ENCODE data around the gene HS6ST3.
A peak's percentile ranks its signal among the peaks of the same experiment; 100 is the strongest.

HS6ST3 gene

DNA sequence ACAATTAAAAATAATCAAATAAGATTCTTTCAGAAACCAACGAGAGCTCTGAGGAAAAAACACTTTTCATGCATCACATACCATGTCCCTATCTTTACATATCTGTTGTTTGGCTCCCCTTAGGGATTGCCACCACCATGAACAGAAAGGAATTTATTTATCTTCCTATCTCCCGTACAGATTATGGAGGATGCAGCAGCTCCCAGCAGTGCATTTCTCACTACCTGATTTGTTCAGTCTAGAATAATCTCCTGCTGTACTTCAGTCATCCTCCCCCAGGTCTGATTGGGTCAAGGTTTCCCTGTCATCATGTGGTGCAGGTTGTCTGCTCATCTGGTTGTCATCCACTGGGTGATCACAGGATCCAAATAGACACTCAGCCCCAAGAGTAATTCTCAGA, 453.1 kb downstream of the HS6ST3 start:
- no peak for DNase-seq (ENCODE audit: low read depth)

DNA sequence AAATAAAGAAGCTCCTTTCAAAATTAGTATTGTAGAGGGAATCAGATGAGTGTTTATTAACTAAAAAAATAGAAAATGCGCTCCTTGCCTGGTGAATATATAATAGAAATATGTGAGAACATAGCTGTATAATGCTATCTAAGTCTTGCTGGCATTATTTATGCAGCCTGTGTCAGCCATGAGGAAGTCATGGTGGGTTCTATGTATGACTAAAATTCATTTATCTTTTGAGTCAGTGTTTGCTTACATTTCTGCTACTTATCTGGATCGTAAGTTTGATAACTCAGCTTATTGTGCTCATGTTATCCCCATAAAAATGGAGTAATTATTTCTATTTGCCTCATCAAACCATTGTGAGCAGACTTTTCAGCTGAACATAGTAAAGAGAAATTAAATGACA, 455.1 kb downstream of the HS6ST3 start:
- no peak for DNase-seq (ENCODE audit: low read depth)

DNA sequence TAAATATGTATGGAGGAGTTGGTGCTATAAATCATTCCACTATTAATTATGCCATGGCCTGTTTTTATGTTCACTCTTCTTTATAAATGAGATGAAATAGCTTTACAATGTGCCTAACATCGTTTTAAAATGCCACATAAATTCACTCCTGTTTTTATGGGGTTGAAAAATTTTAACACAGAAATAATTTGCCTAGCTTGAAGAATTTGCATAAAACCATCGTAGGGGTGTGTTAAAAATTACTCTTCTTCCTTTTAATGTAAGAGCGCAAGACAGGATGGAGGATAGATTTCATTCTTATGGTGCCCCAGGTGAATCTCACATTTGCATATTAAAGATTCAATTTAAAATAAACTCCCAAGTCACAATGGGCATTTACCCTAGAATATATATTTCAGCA, 456.6 kb downstream of the HS6ST3 start:
- DNase-seq (ENCODE audit: low read depth): no peak

DNA sequence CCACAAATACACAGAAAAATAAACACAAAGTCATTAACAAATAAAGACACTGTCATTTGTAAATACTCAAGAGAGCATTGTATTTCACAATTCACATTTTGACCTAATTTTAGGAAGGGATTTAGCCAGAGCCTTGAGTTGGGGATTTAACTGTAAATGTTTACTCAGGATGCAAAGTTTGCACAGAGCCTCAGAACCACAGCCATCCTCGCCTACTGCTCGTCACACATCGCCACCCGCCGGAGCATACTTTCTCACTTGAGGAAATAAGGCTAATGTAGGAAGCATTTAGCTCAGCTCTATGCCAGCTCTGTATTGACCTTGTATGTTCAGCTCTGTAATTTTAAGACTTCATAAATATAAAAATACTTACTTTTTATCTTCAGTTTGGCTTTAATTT, 461.6 kb downstream of the HS6ST3 start:
- no peak for DNase-seq (ENCODE audit: low read depth)

DNA sequence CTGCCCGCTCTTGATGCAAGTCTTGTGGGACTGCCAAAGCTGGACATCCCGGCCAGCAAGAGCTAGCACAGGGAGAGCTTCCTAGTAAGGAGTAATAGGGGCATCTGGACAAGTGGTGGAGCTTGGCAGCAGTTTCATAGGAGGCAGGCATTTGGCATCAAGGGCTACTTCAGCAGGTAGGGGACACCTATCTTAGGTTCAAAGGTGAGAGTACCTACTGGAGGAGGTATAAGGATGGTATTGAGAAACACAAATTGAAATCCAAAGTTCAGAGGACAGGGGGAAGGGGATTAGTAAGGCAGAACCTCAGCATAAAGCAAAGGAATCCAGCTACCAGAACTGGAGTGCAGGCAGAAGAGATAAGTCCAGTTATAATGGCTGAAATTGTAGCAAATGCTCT, 462.7 kb downstream of the HS6ST3 start:
- no peak for DNase-seq (ENCODE audit: low read depth)

DNA sequence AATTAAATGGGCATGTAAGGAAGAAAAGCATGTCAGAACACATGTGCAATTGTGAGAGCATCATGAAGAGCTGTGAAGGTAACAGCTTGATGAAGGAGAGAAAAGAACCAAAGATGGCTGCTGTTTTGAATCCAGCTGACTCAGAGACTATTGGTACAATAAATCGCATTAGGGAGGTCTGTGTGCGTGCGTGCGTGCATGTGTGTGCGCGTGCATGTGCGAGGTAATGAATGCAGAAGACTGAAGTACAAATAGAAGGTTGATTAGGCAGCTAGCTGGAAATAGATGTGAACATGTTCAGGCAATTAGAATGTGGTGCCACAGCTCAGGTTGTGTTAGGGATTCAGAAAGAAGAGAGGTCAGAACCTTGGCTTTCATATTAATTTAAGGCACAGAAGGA, 463.9 kb downstream of the HS6ST3 start:
- DNase-seq (ENCODE audit: low read depth): no peak

DNA sequence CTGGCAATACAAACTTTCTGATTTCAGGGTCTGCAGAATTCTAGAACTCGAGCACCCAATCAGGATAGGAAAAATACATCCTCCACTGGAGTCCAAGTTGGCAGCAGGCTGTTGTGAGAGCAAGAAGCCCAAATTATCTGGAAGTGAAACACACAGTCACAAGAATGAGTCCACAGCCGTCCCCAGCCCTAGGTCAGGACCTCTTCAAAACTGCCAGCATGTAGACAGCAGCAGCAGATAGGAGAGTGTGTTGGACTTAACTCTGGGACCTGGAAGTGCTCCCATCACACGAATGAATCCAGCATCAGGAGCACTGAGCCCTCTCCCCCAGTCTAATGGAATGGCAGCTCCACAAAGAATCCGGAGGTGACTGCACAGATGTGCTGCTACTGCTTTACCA, 483.7 kb downstream of the HS6ST3 start:
- DNase-seq (ENCODE audit: low read depth): no peak

DNA sequence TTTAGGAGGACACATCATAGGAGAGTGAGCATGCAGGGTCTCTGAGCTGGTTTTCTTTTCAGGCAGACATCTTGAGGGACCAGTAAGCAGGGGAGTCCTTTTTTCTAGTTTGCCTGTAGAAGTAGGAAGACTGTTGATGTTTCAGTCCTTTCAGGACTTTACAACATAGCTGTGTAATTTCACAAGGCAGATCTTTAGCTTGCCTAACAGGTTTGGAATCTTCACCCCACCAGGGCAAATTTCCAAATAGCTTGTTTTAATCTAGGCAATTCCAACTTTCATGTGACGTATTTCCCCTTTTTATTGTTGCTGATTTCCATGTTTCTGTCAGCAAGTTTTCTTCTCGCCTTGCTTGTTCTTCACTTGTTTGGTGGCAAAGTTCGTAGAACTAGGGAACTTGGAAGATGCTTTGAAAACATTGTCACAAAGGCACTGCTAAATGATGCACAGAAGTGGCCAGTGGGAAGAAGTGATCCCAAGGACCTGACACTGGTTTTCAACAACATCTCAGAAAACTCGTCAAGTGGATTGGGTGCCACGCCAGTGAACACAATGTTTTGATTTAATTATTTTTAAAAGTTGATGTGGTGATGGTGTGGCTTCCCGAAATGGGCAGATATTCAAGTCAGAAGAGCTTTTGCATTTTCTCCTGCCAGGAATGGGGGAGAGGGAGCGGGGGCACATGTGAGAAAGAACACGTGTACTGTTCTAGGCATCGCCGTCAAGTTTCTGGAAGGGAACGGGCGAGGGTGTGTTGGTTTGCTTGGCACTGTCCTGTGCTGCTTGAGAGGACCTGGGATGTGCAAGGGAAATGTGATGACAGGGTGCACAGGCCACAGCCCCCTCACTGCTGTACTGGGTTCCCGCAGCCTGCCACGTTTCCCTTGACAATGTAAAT, 485.8 kb downstream of the HS6ST3 start:
- DNase-seq (ENCODE audit: low read depth): no peak

DNA sequence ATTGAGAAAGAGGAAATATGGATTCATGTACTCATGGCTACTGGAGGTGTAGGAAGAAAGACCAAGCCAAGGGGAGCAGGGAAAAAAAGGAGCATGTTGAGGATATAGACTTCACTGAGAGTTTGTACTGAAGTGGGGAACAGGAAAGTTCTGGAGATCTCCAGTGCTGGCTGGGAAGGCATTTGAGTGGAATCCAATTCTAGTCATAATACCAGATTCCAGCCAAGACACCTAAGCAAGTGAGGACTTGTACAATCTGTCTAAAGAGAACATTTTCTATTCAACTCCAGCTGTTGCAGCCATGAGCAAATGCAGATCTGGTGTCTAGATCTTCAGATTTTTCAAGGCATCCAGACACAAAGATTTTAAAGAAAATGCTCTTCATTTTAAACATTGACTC, 491.8 kb downstream of the HS6ST3 start:
- no peak for DNase-seq (ENCODE audit: low read depth)

DNA sequence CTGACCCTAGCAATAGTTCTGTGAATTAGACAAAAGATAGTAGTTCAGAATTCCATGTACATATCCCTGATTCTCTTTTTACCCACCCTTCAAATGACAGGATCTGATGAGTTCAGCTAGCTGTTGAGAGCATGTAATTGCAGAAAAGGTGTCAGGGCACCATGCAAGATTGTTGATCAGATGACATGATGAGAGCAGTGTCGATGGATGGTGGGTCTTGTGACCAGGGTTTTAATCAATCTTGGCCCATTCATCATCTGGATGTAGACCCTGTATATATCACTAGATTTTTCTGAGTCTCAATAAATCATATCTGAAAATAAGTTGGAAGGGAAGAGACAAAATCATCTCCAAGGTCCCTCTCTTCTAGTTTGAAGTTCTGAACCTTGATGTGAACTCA, 525.3 kb downstream of the HS6ST3 start:
- no peak for DNase-seq (ENCODE audit: low read depth)

DNA sequence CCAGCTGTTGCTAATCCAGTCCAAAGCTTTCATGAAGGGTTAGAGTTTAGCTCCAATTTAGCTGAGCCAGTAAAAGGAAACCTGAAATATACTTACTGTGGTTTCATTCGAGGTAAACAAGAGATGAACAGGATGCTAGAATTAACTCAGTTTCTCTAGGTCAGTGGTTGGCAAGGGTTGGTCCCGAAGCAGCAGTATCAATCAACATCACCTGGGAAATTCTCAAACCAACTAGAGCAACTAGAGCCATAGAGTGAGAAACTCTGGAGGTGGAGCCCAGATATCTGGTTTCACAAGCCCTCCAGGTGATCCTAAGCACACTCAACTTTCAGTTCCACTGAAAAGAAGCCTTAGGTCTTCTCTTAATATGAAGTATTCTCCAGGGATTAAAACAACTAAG, 527.6 kb downstream of the HS6ST3 start:
- no peak for DNase-seq (ENCODE audit: low read depth)

DNA sequence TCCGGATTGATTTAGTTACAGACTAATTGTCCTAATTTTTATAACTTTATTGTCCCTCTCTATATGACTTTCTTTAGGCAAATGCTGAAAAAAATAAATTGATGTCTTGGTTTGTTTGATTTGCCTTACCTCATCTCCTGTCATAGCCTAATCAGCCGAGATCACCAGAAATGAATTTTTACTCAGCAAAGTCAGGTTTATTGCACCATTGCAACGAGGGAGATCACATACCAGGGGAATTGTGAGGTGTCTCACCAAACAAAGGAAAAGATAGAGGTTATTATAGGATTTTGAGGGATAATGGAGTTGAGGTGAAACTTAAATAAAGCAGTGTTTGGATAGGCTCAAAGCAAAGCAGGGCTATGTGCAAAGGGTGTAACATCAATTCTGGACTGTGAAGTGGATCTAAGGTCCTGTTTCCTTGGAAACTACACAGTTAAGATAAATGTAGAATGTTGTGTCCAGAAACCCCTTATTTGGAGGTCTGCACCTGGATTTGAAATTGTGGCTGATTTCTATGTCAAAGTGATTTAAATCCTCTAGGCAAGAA, 531.8 kb downstream of the HS6ST3 start:
- no peak for DNase-seq (ENCODE audit: low read depth)

DNA sequence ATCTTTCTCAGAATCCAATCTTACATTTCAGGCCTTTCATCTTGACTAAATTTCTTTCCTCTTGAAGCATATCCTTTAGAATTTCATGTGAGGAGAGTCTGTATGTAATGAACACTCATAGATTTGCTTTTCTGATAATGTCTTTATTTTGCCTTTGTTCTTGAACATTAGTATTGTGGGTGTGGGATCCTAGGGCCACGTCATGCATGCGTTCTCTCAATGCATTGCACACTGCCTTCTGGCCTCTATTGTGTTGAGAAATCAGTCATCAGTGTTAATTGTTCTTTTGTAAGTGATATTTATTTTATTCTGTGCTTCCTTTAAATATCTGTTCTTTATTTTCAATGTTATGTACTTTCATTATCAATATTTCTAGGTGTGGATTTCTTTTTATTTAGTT, 539.4 kb downstream of the HS6ST3 start:
- DNase-seq (ENCODE audit: low read depth): no peak

DNA sequence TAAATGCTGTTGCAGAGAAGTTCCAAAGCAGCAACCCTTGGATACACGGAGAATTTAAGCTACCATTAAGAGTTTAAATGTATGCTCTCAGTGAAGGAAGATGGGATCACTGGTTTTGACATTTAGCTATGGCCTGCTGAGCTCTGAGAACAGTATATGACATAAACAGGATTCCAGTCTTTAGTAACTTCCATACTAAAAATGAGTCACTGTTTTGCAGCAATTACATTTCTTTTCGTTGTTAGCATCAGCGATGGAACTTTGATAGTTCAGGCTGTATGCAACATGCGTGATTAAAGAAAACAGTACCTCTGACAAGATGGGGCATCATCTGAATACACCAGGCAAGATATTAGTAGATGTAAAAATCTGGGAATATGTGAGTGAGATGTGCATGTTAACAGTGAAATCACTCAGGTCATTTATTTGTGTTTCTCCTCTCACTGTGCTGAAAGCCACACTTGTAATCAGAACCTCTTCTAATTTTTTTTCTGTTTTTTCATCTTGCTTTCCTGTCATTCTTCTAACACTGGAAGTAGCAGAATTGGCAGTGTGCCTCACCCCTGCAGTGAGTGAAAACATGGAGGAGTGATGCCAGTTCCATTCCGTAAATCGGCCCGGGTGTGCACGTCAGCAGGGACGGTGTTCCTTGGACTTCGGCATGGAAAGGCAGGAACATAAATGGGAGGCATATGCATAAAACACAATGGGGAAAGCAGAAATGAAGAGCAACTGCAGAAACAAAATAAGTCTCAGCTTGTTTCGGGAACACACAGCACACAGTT, 542.8 kb downstream of the HS6ST3 start:
- no peak for DNase-seq (ENCODE audit: low read depth)

DNA sequence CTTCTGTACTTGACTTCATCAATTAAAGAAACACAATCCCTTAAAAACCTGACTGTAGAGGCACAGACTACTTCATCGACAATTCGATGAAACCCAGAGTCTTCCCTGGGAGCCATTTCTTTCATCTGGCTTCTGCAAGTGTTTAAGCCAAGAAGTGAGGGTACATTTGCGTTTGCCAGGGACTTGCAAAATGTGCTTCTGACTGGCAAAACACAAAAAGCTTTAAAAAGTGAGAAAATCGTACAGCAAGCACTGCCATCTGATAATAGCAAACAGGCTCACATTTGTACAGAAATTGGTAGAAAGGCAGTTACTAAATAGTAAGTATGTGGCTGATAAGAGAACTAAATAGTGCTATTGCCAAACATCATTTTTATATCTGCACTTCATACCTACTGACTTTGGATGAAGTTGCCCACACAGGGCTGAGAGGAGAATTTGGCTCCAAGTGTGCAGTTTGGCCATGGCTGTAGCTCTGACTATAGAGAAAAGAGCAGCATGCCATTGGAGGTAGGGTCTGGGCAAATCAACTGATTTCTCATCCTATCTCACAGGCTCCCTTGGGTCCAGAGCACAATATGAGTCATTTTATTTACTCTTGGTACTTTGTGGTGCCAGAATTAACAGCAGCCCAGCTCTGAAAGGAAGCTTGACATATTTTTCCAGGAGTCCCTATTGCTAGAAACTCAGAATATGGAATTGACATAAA, 546.2 kb downstream of the HS6ST3 start:
- DNase-seq (ENCODE audit: low read depth): no peak

DNA sequence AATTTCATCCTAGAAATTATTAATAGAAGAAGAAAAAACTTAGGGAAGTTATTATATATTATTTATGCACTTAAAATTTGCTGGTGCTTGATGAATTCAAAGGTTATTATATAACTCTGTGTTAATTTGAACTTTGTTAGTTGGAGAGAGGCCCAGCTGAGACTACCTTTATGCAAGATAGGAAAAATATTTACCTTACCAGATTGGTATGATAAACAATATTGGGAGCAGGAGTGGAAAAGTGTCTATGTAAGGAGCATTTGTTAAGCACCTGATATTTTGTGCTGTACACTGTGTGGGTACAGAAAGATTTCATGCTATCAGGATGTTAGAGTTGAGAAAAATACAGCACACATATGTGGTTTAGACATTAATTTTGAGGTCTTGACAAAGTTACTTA, 547.1 kb downstream of the HS6ST3 start:
- DNase-seq (ENCODE audit: low read depth): no peak

DNA sequence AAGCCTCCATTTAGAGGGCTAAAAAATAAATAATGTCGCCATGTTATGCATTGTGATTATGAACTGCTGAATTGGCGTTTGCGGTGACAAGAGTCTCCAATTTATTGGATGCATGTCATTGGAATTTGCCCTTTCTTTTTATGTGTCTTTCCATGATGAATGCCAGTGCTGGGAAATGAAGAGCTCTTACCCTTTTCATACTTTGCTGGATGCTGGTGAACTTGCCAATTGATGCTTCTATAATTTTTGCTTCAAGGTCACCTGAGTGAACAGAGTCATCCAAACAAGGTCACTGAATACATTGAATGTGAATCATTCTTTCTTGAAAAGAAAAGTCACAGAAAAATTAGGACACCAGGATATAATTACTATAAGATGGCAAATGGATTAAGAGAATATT, 556.2 kb downstream of the HS6ST3 start:
- no peak for DNase-seq (ENCODE audit: low read depth)

DNA sequence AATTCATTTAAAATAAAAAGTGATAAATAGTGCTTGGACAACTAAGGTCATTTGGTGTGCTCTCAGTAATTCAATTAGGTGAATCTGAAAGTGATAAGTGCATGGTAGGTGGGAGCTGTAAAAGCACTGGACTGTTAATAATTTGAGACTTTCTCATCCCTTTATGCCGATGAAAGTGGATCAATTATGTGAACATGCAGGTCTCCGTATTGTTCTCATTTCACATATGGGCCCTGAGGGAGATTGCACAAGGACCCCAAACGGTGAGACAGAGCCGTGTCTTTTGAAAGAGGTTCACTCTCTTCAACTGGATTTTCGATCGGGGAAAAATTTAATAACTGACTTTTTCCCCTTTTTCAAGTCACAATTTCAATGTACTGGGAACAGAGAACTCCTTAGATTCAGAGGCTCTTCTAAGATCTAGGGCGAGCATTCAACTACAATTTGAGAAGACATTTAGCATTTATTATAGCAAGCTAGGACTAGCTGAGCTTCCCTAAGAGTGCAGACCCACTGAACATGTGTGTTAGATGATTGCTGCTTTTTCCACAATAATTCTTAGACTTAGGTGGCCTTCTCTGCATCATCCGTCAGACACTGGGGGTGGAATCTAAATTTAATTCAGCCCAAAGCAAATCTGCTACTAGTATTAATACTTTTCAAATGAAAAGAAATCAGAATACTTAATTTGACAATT, 556.8 kb downstream of the HS6ST3 start:
- no peak for DNase-seq (ENCODE audit: low read depth)

DNA sequence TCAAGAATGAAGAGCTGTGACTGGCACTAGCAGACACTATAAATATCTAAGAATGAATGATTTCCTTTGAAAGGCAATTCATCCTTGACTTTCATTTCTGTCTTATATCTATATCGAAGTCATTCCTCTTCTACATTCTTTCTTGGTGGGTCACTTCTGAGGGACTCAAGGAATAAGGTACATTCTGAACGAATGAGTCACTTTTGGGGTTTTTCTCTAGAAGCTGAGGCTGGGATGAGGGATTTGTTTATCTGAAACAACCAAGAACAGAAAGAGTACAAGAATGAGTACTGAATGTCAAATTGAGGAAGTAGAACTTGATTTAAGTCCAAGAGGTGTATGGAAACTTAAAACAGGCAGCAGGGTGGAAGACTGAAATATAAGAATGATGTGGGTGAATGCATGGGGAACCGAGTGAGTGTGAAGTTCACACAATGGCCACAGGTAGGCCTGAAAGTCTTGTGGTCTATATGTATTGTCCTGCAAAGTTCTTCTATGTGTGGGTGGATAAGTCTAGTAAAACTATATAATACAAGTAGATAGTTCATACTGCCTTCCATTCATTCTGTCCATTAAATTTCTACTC, 560.5 kb downstream of the HS6ST3 start:
- DNase-seq (ENCODE audit: low read depth): peak; percentile 56

DNA sequence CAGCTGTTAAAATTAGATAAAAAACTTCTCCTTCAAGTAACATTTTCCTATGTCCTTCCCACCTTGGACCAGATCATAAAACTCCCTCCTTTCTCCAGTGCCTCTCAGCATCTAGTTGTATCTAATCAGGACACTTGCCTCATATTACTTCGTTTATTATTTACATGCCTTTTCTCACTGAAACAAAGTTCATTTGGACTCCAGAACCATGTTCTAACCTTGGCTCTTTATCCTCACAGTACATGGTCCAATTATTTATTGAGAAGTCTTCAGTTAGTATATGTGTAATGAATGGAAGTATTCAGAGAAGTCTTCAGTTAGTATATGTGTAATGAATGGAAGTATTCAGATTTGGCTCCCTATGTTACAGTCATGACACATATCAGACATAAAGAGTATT, 561.7 kb downstream of the HS6ST3 start:
- no peak for DNase-seq (ENCODE audit: low read depth)

DNA sequence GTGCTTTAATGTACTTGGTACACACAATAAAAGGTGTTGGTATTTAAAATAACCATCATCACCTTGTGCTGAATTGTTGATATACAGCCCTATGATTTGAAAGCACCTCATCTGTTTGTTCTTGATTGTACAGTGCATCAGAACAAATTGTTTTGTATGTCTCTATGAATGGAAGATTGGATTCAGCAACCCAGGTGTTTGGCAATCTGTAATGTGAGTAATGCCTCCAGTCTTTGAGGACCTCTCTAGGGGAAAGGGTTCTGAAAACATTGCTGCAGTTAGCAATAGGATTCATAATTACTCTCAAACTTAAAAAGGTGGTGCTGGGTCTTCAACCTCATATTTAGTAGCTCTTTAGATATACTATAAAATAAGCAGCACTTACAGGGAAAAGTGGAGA, 562.6 kb downstream of the HS6ST3 start:
- no peak for DNase-seq (ENCODE audit: low read depth)

DNA sequence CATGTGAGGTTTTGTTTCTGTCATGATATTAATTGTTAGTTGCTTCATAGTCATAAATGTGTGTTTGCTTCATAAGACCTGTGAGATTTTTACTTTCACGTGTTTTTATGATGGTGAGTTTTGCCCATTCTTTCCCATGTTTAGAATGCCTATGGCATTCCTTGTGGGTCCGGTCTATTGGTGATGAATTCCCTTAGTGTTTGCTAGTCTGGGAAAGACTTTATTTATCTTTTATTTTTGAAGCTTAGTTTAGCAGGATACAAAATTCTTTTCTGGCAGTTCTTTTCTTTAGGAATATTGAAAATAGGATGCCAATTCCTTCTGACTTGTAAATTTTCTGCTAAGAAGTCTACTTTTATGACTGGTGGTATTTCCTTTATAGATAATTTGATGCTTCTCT, 571.7 kb downstream of the HS6ST3 start:
- DNase-seq (ENCODE audit: low read depth): no peak

Measured in EH (cell line).